Fibroblast of villous mesenchyme (primary cell): Measurements from ENCODE around the gene PMEL. TPM values are rescaled to one million over a fixed set of nuclear protein-coding genes. Genes with fewer than 3 reads are reported as not detected.
"Not testable (repeated sequence)": the region's sequence is repeated elsewhere in the genome, so short reads cannot be mapped to it uniquely, and the experiment has no call there.

ENCODE experiments used
- DNase-seq: peaks from one replicate; pipeline ENCODE4 v3.0.0-alpha.2; 2010; ENCODE audit warnings: low read depth
- H3K4me3 ChIP-seq: 2 replicates; pipeline ENCODE4 v1.5.1; 2011; ENCODE audit warnings: low read depth, mild to moderate bottlenecking, low read length
- total RNA-seq: library from RNA; depleted of rRNA; stranded (reverse); fragments of >200 nt; gene quantifications from 2 replicates; pipeline ENCODE4 v1.2.3, GENCODE V29; 2012
- TF ChIP-seq, protein P1 (sequence below): IDR thresholded peaks from 2 replicates; pipeline ENCODE4 v1.5.1; 2012; ENCODE audit warnings: low read depth, mild to moderate bottlenecking, low read length; ENCODE audit not compliant: insufficient read depth

The PMEL gene
- total RNA-seq, 1 donor = 1.3 TPM

DNA sequence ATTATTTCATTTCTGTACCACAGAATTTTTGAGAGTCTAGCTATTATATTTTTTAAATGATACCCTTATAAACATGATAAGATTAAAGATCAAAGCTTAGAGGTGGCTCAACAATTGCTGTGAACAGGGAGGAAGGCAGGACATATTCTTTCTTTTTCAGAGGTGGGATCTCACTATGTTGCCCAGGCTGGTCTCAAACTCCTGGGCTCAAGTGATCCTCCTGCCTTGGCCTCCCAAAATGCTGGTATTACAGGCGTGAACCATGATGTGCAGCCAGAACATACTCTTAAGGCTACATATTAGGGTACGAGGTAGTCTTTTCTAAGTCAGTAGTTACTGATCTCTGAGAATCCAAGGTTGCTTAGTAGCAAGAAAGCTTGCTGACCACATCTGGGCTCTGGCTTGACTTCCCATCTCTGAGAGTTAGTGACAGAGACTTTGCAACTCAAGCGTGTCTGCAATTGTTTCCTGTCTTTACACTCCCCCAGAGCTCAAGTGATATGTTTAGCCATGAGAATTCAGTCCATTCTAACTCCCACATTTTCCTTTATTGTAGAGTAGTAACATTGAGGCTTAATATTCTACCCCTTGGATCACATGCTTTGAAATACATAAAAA lies 16.6 kb upstream of the PMEL start:
- no peak overlapping the region for H3K4me3 ChIP-seq
- TF ChIP-seq, protein P1, sequence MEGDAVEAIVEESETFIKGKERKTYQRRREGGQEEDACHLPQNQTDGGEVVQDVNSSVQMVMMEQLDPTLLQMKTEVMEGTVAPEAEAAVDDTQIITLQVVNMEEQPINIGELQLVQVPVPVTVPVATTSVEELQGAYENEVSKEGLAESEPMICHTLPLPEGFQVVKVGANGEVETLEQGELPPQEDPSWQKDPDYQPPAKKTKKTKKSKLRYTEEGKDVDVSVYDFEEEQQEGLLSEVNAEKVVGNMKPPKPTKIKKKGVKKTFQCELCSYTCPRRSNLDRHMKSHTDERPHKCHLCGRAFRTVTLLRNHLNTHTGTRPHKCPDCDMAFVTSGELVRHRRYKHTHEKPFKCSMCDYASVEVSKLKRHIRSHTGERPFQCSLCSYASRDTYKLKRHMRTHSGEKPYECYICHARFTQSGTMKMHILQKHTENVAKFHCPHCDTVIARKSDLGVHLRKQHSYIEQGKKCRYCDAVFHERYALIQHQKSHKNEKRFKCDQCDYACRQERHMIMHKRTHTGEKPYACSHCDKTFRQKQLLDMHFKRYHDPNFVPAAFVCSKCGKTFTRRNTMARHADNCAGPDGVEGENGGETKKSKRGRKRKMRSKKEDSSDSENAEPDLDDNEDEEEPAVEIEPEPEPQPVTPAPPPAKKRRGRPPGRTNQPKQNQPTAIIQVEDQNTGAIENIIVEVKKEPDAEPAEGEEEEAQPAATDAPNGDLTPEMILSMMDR = no peak
- peak; percentile 34 for DNase-seq

DNA sequence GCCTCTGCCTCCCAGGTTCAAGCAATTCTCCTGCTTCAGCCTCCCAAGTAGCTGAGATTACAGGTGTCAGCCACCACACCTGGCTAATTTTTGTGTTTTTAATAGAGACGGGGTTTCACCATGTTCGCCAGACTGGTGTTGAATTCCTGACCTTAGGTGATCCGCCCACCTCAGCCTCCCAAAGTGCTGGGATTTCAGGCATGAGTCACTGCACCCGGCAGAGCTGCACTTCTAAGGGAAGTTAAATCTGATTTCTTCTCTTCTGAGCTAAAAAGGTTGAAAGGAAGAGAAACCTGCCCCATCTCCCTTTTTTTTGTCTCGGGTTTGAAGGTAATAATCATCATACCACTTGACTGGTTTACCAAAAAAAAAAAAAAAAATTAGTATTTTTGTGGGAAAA lies 16.0 kb upstream of the PMEL start:
- not testable (repeated sequence) for DNase-seq, H3K4me3 ChIP-seq

DNA sequence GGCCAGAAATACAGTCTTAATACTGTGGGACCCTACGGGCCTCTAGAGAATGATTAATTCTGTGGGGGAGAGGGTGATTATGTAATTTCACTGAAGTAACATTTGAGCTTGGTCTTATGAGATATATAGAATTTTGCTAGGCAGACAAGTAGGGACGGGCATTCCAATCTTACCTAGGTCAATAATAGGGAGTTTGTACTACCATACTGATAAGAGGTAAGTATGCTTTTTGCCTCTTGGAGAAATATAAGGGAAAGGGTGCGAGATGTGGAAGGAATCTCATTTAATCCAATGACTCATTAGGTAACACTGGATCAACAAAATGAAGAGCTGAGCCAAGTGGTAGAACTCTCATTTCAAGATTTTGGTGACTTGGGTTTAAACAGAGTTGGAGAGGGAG lies 13.2 kb upstream of the PMEL start:
- TF ChIP-seq, protein P1 = no peak
- H3K4me3 ChIP-seq = no peak overlapping the region
- no peak for DNase-seq

DNA sequence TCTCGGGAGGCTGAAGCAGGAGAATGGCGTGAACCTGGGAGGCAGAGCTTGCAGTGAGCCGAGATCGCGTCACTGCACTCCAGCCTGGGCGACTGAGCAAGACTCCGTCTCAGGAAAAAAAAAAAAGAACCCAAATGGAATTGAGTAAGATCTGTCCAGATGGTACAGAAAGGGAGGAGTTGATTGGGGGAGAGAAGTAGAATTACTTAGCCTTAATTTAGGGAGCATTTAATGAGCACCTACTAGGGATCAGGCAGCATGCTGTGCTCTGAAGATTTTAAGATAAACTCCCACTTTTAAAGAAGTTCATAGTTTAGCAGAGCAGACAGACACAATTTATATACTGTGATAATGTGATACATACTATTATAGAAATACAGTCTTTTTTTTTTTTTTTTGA lies 12.6 kb upstream of the PMEL start:
- TF ChIP-seq, protein P1 = no peak
- no peak overlapping the region for H3K4me3 ChIP-seq
- no peak for DNase-seq

DNA sequence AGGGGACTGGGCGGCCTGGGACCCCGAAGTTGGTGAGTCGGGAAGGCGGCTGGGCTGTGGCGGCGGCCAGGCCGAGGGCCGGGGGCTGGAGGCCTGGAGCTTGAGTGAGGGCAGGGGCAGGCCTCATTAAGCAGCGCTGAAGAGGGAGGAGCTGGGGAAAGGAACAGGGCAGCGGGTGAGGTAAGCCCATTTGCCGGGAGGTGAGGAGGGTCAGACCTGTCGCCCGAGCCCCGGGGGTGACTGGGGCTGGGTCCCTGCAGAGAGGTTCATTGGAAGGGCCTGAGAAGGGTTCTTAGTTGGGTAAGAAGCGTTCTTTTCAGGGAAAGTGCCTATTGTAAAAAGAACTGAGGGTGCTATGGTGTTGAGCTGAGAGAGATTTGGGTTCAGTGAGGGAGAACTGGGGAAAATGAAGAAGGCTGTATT lies 8.5 kb upstream of the PMEL start:
- DNase-seq = peak; percentile 56
- TF ChIP-seq, protein P1 = no peak
- peak overlapping the region; percentile 97 for H3K4me3 ChIP-seq

DNA sequence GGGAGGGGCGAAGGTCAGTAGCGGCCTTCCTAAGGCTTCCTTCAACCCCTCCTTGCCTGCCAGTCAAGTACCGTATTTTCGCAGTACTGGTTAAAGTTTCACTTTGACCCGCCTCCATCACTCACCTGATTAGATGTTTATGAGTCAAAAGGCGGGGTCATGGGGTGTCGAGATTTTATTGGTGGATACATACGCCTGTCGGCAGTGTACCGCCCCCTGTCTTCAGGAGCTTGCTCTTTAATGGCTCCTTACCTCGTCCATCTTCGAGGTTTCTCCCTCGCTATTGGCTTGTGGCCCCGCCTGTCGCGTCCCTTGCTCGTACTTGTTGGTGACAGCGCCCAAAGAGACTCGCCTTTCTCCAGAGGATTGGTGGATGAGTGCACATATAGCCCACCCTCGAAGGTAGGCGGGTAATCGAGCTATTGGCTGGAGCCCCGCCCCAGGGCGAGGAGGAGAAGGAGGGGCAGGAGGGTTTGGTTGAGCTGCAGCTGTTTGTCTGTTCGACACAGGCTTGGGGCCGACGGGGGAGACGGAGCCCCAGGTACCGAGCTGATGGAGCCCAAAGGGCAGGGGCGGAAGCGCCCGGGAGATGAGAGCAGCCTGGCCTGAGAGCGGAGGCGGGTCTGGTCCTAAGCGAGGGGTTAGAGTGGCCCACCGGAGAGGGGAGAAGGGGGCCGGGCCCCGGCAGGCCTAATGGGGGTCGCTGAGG lies 7.9 kb upstream of the PMEL start, which contains the start of gene RAB5B:
Gene RAB5B (plus strand): TSS at position 480 of the 709 bp plus-strand sequence. CDS start 12,883 bp downstream, outside the sequence.
- H3K4me3 ChIP-seq = peak within 1 kb of the TSS; percentile 97
- DNase-seq = peak; percentile 100
- TF ChIP-seq, protein P1 = no peak

DNA sequence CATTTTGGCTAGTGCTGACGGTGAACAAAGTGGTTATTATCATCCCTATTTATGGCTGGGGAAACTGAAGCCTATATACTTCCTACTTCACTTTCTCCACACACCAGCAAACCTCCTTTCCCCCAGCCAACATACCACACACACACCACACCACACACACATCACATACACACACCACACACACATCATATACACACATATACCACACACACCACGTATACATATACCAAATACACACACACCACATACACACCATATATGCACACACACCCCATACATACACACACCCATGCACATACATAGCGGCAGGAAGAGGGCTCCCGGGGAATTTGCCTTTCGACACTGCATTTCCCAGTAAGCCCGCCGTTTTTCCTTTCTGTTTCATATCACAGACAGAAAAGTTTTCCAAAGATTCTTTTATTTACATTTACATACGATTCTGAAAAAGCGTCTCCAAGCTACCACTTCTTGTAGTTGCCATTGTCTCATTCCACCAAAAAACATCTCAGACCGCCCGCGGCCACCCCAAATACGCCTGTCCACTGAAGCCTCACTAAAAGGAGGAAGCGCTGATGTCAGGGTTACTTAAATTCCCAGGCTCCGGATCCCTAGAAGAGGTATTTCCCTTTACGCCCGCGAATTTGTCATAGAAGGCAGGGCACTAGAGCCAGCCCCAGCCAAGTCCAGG lies 7.2 kb upstream of the PMEL start:
- TF ChIP-seq, protein P1 = no peak
- H3K4me3 ChIP-seq = peak overlapping the region; percentile 65
- no peak for DNase-seq
